HEK293 (cell line): Measurements from ENCODE around the gene DST.

Experiments used
- ATF2 ChIP-seq: fragments of 450-650 bp; formaldehyde crosslinking; IDR thresholded peaks from 2 replicates; pipeline ENCODE4 v1.5.1; 2016; ENCODE audit warnings: missing biosample characterization, missing genetic modification characterization, low read depth
- CTCF ChIP-seq: fragments of 450-650 bp; formaldehyde crosslinking; IDR thresholded peaks from 2 replicates; pipeline ENCODE4 v1.5.1; 2016; ENCODE audit warnings: missing biosample characterization, missing genetic modification characterization
- FEZF1 ChIP-seq: fragments of 450-650 bp; formaldehyde crosslinking; IDR thresholded peaks from 2 replicates; pipeline ENCODE4 v1.5.1; 2016; ENCODE audit warnings: missing biosample characterization, missing genetic modification characterization
- GLIS1 ChIP-seq: fragments of 450-650 bp; formaldehyde crosslinking; IDR thresholded peaks from 2 replicates; pipeline ENCODE4 v1.5.1; 2016; ENCODE audit warnings: missing biosample characterization, missing genetic modification characterization
- KLF1 ChIP-seq: fragments of 450-650 bp; formaldehyde crosslinking; IDR thresholded peaks from 2 replicates; pipeline ENCODE4 v1.5.1; 2016; ENCODE audit warnings: missing biosample characterization, missing genetic modification characterization
- KLF17 ChIP-seq: fragments of 450-650 bp; formaldehyde crosslinking; IDR thresholded peaks from 2 replicates; pipeline ENCODE4 v1.5.1; 2016; ENCODE audit warnings: missing biosample characterization, missing genetic modification characterization
- PRDM1 ChIP-seq: fragments of 450-650 bp; formaldehyde crosslinking; IDR thresholded peaks from 2 replicates; pipeline ENCODE4; 2016; ENCODE audit warnings: missing biosample characterization, missing genetic modification characterization
- PRDM6 ChIP-seq: fragments of 450-650 bp; formaldehyde crosslinking; IDR thresholded peaks from 2 replicates; pipeline ENCODE4 v1.5.1; 2017; ENCODE audit warnings: missing biosample characterization, missing genetic modification characterization
- SCRT2 ChIP-seq: fragments of 450-650 bp; formaldehyde crosslinking; IDR thresholded peaks from 2 replicates; pipeline ENCODE4 v1.5.1; 2016; ENCODE audit warnings: missing biosample characterization, missing genetic modification characterization
- ZBTB44 ChIP-seq: fragments of 450-650 bp; IDR thresholded peaks from 2 replicates; pipeline ENCODE4 v1.5.1; 2018; ENCODE audit warnings: missing biosample characterization, mild to moderate bottlenecking, missing genetic modification characterization
- ZEB2 ChIP-seq: fragments of 450-650 bp; formaldehyde crosslinking; IDR thresholded peaks from 2 replicates; pipeline ENCODE4 v1.5.1; 2016; ENCODE audit warnings: missing biosample characterization, missing genetic modification characterization
- ZNF175 ChIP-seq: fragments of 450-650 bp; formaldehyde crosslinking; IDR thresholded peaks from 2 replicates; pipeline ENCODE4 v1.5.1; 2016; ENCODE audit warnings: missing biosample characterization, missing genetic modification characterization
- ZNF239 ChIP-seq: fragments of 450-650 bp; formaldehyde crosslinking; IDR thresholded peaks from 2 replicates; pipeline ENCODE4 v1.5.1; 2016; ENCODE audit warnings: missing biosample characterization, missing genetic modification characterization
- ZNF280C ChIP-seq: fragments of 450-650 bp; formaldehyde crosslinking; IDR thresholded peaks from 2 replicates; pipeline ENCODE4 v1.5.1; 2016; ENCODE audit warnings: missing biosample characterization, missing genetic modification characterization
- ZNF362 ChIP-seq: fragments of 450-650 bp; formaldehyde crosslinking; IDR thresholded peaks from 2 replicates; pipeline ENCODE4 v1.5.1; 2016; ENCODE audit warnings: missing biosample characterization, missing genetic modification characterization
- ZNF37A ChIP-seq: fragments of 450-650 bp; IDR thresholded peaks from 2 replicates; pipeline ENCODE4 v1.5.1; 2018; ENCODE audit warnings: missing biosample characterization, missing genetic modification characterization
- ZNF449 ChIP-seq: fragments of 450-650 bp; formaldehyde crosslinking; IDR thresholded peaks from 2 replicates; pipeline ENCODE4 v1.5.1; 2017; ENCODE audit warnings: missing biosample characterization, mild to moderate bottlenecking, missing genetic modification characterization, moderate library complexity
- ZNF473 ChIP-seq: fragments of 450-650 bp; formaldehyde crosslinking; IDR thresholded peaks from 2 replicates; pipeline ENCODE4 v1.5.1; 2017; ENCODE audit warnings: missing biosample characterization, missing genetic modification characterization
- ZNF529 ChIP-seq: fragments of 450-650 bp; formaldehyde crosslinking; IDR thresholded peaks from 2 replicates; pipeline ENCODE4 v1.5.1; 2017; ENCODE audit warnings: missing genetic modification characterization, missing biosample characterization; ENCODE audit not compliant: insufficient replicate concordance
- ZNF580 ChIP-seq: fragments of 450-650 bp; formaldehyde crosslinking; IDR thresholded peaks from 2 replicates; pipeline ENCODE4 v1.5.1; 2016; ENCODE audit warnings: missing biosample characterization, missing genetic modification characterization
- ZNF704 ChIP-seq: fragments of 450-650 bp; formaldehyde crosslinking; IDR thresholded peaks from 2 replicates; pipeline ENCODE4 v1.5.1; 2016; ENCODE audit warnings: missing biosample characterization, missing genetic modification characterization
- ZNF707 ChIP-seq: fragments of 450-650 bp; formaldehyde crosslinking; IDR thresholded peaks from 2 replicates; pipeline ENCODE4 v1.5.1; 2016; ENCODE audit warnings: missing biosample characterization, missing genetic modification characterization
- ZSCAN18 ChIP-seq: fragments of 450-650 bp; formaldehyde crosslinking; IDR thresholded peaks from 2 replicates; pipeline ENCODE4 v1.5.1; 2016; ENCODE audit warnings: missing biosample characterization, missing genetic modification characterization

The DST gene

GRCh38 chr6:56529594-56530191 lies 113.0 kb downstream of the DST start (continued):
- TF ChIP-seq ZNF473 (tag by site-specific recombination) = no peak
- TF ChIP-seq ATF2 (tag by site-specific recombination) = peak; percentile 99
- TF ChIP-seq ZNF704 = no peak
- TF ChIP-seq KLF1 (tag by site-specific recombination) = no peak
- no peak; the same call in 1 of the 2 replicates for TF ChIP-seq ZNF707 (tag by site-specific recombination)
- TF ChIP-seq ZSCAN18 (tag by site-specific recombination) = peak; percentile 73; the same call in 1 of the 2 replicates
- no peak for TF ChIP-seq ZNF37A (tag by site-specific recombination)
- TF ChIP-seq ZEB2 = peak; percentile 100
- TF ChIP-seq ZBTB44 (tag by site-specific recombination) = peak; percentile 69
- peak; percentile 96 for TF ChIP-seq ZNF580 (tag by site-specific recombination)
- TF ChIP-seq SCRT2 = peak; percentile 69
- peak; percentile 99 for TF ChIP-seq ZNF362 (tag by site-specific recombination)
- TF ChIP-seq FEZF1 = peak; percentile 97
- no peak for TF ChIP-seq CTCF (tag by site-specific recombination)
- no peak for TF ChIP-seq PRDM1 (tag by site-specific recombination)
- peak; percentile 66 for TF ChIP-seq GLIS1
- TF ChIP-seq ZNF529 (tag by site-specific recombination) = no peak
- peak; percentile 99 for TF ChIP-seq PRDM6
- peak; percentile 73; the same call in 1 of the 2 replicates for TF ChIP-seq KLF17 (tag by site-specific recombination)
- no peak for TF ChIP-seq ZNF175 (tag by site-specific recombination)
- TF ChIP-seq ZNF280C (tag by site-specific recombination) = no peak
- no peak for TF ChIP-seq ZNF239 (tag by site-specific recombination)
- TF ChIP-seq ZNF449 (tag by site-specific recombination) = peak; percentile 61; the same call in 1 of the 2 replicates
